Testis (tissue), 2 donors: ENCODE results near the gene PLPPR2.

Source experiments
- POLR2A ChIP-seq: fragments of 450-650 bp; IDR thresholded peaks from one replicate; pipeline ENCODE4 v1.6.1; 2017; ENCODE audit warnings: antibody characterized with exemption, mild to moderate bottlenecking, moderate library complexity
- TF ChIP-seq, protein P1 (sequence below), 3 experiments: fragments of 450-650 bp in 2 of 3; fragments of 200-600 bp in 1 of 3; sonication (generic) in 1 of 3; IDR thresholded peaks; one replicate each; pipeline ENCODE4 v1.5.1; 2016 to 2019; ENCODE audit warnings: antibody characterized with exemption in 3 of 3, mild to moderate bottlenecking in 2 of 3, moderate library complexity in 1 of 3

DNA sequence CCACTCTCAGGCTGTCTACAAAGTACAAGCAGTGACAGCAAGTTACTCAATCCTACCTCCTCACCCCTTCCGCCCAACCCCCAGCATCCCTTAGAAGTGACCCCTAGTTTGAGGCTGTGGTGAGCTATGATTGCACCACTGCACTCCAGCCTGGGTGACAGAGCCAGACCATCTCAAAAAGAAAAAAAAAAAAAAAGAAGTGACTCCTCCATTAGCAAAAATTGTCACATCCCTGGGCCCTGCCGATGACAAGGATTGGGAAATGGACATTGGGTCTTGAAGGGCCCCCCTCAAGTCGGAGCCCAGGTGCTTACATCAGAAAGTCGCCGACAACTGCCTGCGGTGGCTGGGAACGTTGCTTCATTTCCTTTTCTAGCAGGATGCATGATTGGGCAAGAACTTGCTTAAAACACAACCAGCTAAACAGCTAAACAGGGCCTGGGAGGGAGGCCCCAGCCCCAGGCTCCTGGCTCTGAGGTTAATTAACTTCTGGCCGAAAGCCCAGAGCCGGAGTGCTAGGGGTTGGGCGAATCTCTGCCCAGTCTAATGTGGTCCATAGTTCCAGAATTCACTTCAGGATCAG, 31.1 kb upstream of the PLPPR2 start:
- TF ChIP-seq, protein P1, sequence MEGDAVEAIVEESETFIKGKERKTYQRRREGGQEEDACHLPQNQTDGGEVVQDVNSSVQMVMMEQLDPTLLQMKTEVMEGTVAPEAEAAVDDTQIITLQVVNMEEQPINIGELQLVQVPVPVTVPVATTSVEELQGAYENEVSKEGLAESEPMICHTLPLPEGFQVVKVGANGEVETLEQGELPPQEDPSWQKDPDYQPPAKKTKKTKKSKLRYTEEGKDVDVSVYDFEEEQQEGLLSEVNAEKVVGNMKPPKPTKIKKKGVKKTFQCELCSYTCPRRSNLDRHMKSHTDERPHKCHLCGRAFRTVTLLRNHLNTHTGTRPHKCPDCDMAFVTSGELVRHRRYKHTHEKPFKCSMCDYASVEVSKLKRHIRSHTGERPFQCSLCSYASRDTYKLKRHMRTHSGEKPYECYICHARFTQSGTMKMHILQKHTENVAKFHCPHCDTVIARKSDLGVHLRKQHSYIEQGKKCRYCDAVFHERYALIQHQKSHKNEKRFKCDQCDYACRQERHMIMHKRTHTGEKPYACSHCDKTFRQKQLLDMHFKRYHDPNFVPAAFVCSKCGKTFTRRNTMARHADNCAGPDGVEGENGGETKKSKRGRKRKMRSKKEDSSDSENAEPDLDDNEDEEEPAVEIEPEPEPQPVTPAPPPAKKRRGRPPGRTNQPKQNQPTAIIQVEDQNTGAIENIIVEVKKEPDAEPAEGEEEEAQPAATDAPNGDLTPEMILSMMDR (IDR thresholded peaks at IDR 0.05): no peak
- no peak for TF ChIP-seq POLR2A
